ENCODE measurements around the gene PARL.
"Not testable (repeated sequence)": the region's sequence is repeated elsewhere in the genome, so short reads cannot be mapped to it uniquely, and the experiment has no call there.

The PARL gene

DNA sequence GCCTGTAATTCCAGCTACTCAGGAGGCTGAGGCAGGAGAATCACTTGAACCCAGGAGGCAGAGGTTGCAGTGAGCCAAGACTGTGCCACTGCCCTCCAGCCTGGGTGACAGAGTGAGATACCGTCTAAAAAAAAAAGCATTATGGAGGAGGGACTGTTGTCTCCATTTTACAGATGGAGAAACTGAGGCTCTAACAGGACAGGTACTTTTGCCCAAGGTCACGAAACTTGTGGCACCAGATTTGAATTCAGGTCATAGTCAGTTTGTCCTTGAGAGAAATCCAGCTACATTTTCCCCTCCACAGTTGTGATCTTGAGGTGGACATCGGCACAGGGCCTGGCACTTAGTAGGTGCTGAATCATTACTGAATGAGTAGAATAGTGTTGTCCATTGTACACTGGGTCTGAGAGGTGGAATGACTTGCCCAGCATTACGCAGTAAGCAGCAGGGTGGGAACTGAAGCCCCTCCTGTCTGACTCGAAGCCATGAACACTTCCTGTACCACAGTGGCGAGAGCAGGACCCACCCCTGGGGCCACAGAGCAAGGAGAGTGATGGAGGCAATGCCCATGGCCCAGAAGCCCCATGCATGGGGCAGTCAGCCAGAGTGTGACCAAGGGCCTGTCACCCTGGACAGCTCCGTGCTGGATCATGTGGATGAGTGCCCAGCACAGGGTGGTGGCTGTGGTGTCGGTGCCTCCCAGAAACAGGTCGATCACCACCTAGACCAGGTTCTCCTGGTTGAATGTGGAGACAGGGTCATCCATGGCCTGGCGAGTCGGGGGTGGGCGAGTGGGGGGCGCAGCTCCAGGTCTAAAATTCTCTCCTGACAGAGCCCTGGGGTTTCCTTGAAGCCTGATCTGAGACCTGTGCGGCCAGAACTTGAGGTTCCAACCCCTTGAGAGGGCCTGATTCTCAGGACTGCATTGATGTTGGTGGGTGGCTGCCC is 20.4 kb upstream of the PARL start:
- no peak for DNase-seq (ENCODE audit: low read depth, low spot score)

DNA sequence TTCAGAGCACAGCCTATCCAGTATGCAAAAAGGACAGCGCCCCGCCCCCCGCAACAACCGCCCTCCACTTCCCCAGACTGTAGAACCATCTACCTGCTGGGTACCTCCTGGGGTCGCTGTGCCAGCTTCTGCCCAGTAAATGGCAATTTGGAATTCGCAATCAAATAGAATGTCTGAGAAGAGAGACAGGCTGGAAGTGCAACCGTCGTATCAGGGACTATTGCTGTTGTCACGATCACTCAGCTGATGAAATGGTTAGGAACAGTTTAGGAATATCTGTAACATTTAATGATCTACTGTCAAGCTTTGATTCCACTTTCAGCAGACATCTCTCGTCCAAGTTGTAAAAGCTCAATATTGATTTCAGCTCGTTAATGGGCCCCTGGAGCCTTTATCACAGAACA is 13.3 kb upstream of the PARL start:
- DNase-seq (ENCODE audit: low read depth, low spot score), result no peak

DNA sequence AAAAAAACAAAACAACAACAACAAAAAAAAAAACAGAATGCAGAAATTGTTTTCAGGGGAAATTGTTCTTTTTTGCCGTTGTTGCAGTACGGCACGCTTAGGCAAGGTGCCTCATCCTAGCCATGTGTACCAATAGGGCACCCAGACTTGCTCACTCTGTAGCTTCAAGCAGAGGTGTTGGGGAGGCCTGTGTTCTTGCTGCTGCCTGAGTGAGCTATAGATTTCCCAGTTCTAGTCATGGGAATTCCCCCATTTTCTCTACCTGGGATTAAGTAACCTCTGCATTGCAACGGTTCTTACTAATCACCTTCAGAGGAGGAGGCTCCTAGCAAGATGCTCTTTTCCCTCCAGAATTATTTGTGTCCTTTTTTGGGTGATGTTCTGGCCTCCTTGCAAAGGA is 12.9 kb upstream of the PARL start:
- DNase-seq (ENCODE audit: low read depth, low spot score), result no peak

DNA sequence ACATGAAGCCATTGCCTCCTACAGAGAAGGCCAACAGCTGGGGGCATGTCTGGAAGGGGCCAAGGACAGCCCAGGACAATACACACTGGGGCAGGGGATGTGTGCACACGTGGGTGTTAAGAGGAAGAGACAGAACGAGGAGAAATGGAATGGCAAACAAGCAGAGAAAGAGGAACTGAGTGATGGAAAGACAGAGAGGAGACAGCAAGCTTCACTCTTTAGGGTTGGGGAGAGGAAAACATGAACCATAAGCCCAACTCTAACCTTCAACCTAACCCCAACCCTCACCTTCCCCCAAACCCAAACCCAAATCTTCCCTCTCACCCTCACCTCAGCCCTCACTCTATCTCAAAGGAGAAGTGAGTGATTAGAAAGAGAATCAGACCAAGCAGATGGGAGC is 11.9 kb upstream of the PARL start:
- DNase-seq (ENCODE audit: low read depth, low spot score), result no peak

DNA sequence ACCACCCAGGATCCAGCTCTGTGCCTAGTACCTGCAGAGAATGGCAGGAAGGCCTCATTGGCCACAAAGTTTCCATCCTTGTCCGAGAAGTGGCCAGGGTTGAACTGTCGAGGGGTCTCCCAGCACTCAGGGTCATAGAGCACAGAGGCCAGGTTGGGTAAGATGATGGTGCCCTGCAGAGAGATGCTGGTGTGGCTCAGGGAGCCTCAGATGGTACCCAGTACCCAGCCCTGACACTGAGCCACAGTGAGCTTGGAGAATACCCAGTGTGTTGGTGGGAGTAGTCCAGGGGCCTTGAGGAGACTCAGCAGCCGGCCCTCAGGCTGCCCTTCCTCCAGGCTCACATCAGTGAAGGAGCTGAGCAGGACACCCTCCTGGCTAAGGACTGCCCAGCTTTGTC is 11.5 kb upstream of the PARL start:
- no peak for DNase-seq (ENCODE audit: low read depth, low spot score)

DNA sequence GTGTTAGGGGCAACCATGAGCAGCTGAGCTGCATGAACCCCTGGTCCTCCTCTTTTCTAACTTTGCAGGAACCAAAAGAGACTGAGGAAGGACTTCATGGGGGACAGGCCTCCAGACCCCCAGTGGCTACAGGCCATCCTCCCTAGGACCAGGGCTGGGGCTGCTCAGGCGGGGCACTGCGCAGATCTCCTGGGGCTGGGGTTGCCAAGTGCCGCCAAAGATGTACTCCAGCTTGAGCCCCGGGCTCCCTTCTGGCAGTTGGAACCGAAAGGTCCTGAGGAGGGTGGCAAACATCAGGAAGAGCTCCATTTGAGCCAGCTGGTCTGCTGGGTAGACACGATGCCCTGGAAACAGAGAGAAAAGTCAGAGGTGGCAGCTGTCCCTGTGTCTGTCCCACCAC is 11.1 kb upstream of the PARL start:
- DNase-seq (ENCODE audit: low read depth, low spot score), result no peak

DNA sequence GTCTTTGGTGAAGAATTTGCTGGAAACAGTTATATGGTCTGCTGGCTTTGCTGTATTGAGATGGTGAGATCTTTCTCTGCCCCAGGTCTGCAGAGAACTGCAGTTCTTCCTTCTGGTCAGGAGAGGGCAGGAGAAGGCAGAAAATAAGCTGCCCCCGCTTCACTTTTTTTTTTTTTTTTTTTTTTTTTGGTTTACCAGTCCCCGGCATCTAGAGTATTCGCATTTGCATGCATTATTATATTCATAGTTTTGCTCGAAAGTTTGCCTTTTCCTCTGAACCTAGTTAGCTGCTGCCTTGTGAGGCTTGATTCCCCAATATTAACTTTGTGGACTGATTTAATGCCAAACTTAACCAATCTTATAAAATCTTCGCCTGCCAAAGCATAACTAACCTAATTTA is 10.6 kb upstream of the PARL start:
- peak; percentile 58 for DNase-seq (ENCODE audit: low read depth, low spot score)

DNA sequence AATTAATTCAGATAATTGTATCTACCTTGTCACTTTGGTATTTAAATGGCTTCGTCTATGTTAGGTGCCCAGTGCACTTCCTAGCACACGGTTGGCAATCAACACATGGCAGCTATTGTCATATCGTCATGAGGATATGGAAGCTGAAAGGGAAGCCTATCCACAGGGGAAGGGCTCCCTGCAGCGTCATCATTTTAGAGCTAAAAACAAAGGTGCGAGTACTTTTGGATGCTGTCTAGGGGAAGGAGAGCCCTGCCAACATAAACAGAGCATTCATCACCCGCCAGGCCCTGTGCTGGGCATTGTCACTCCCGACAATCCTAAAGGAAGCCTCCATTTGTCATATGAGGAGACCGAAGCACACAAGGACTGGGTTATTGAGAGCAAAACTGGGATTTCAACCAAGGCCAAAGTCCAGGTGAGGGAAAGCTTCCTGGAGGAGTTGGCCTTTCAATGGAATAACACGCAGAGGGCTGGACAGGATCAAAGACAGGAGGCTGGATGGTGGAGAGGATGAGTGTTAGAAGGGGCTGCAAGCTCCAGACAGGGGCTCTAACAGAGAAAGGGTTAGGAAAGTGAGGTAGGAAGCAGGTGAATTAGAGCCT is 8.0 kb upstream of the PARL start:
- DNase-seq (ENCODE audit: low read depth, low spot score), result no peak

DNA sequence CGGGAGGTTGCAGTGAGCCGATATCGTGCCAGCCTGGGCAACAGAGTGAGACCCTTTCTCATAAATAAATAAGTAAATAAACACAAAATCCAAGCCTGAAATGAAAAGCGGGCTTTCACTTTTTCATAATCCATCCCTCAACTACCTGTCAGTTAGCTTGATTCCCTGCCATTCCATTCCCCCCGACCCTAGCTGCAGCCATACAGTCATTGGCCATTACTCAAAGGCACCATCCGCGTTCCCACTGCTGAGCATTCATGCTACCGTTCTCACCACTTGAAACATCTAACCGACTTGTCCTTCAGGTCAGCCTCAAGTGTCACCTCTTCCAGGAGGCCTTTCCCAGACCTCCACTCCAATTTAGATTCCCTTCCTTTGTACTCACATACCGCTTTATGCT is 1.1 kb upstream of the PARL start:
- no peak for DNase-seq (ENCODE audit: low read depth, low spot score)

DNA sequence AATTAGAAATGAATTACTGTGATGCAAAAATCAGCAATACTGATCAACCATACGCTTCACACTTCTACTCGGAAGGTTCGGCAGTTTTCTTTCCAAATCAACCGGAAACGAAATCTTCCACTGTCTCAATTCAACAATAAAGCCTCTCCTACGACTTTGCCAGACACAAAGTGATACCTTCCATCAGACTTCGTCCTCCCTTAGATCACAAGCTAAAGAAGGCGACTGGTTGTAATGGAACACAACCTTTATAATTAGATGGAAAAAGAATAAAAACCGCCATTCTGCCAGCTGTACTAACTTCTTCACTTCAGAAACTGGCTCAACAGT is 618 bp downstream of the PARL start:
- no peak for DNase-seq (ENCODE audit: low read depth, low spot score)

DNA sequence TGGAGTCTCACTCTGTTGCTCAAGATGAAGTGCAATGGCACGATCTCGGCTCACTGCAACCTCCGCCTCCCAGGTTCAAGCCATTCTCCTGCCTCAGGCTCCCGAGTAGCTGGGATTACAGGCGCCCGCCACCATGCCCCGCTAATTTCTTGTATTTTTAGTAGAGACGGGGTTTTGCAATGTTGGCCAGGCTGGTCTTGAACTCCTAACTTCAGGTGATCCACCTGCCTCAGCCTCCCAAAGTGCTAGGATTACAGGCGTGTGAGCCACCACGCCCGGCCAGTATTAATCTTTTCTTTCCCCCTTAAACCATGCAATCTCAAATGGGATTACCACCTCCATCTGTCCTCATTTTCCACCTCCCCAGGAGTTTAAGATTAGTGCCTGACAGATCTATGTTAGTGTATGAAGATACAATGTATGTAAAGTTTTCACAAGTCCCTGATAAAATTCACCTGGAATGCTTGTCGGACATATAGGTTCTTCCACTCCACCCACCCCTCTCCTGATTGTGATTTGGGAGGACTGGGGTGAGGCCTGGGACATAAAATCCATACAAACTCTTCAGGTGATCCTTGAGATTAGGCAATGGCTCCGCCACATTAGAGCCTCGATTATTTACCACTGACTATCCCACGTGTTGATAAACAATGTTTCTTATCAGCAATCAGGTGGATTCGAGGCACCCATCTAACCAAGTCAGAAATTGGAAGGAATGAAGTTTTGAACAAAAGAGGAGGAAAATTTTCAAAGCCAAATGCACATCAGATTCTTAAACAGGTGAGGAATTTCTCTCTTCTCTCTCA is 1.2 kb downstream of the PARL start:
- DNase-seq (ENCODE audit: low read depth, low spot score), result no peak

DNA sequence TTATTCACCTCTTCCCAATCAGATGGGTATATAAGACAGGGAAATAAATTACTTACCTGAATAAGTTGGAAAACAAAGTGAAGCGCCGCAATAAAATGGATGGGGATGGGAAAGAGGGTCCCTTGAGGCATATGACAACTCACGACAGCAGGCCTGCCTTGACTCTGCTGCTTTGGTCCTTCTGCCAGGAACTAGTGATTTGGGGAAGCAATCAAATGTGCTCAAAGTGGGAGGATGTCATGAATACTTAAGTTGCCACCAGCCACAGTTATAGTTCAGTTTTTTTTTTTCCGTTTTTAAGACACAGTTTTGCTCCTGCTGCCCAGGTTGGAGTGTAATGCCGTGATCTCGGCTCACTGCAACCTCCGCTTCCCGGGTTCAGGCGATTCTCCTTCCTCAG is 4.6 kb downstream of the PARL start:
- DNase-seq (ENCODE audit: low read depth, low spot score), result no peak

DNA sequence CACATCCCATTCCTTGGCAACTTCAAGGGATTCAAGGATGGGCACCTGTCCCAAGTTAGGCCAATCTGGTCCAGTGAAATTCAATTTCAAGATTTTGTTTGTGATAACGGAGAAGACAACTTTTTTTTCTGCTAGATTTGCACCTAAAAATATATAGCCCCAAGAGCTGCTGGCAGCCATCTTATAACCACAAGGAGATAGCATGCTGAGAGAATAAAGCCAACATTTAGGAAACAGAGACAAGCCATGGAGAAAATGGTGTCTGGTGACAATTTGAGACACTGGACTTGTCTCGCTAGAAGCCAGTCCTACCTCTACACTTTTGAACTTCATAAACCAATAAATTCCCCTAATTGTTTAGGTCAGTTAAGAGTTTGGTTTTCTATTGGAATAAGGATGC is 5.4 kb downstream of the PARL start:
- DNase-seq (ENCODE audit: low read depth, low spot score), result no peak

DNA sequence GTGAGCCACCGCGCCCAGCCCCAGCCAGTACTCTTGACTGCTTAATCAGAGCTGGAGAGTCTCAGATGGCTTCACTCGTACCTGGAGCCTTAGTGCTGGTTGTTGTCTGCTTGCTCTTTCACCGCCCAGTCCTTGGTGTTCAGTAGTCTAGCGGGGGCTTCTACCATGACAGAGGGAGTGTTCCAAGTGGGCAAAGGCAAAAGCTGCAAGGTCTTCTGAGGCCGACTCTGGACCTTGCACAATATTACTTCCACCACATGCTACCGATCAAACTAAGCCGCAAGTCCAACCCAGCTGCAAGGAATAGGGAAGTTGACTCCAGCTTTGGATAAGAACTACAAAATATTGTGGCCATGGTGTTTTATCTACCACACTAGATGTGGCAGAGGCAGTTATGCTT is 6.6 kb downstream of the PARL start:
- DNase-seq (ENCODE audit: low read depth, low spot score), result no peak

DNA sequence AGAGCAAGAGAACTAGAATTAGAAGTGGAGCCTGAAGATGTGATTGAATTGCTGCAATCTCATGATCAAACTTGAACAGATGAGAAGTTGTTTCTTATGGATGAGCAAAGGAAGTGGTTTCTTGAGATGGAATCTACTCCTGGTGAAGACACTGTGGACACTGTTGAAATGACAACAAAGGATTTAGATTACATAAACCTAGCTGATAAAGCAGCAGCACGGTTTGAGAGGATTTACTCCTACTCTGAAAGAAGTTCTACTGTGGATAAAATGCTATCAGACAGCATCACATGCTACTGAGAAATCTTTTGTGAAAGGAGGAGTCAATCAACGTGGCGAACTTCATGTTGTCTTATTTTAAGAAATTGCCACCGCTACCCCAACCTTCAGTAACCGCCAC is 7.5 kb downstream of the PARL start:
- not testable (repeated sequence) for DNase-seq (ENCODE audit: low read depth, low spot score)

DNA sequence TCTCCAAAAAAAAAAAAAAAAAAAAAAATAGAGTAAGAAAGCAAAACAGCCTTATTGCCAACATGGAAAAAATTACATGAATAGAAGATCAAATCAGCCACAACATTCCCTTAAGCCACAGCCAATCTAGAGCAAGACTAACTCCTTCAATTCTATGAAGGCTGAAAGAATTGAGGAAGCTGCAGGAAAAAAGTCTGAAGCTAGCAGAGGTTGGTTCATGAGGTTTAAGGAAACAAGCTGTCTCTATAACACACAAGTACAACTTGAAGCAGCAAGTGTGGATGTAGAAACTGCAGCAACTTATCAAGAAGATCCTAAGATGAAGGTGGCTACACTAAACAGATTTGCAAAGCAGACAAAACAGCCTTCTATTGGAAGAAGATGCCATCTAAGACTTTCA is 9.3 kb downstream of the PARL start:
- no peak for DNase-seq (ENCODE audit: low read depth, low spot score)

DNA sequence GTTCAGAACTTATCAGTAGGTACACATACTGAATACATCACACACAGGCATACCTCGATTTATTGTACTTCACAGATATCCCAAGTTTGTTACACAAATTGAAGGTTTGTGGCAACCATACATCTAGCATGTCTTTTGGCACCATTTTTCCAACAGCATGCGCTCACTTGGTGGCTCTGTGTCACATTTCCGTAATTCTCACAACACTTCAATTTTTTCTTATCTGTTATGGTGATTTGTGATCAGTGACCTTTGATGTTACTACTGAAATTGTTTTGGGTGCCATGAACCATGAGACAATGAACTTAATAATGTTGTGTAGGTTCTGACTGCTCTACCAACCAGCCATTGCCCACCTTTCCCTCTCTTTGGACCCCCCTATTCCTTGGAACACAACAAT is 10.8 kb downstream of the PARL start:
- DNase-seq (ENCODE audit: low read depth, low spot score), result no peak

DNA sequence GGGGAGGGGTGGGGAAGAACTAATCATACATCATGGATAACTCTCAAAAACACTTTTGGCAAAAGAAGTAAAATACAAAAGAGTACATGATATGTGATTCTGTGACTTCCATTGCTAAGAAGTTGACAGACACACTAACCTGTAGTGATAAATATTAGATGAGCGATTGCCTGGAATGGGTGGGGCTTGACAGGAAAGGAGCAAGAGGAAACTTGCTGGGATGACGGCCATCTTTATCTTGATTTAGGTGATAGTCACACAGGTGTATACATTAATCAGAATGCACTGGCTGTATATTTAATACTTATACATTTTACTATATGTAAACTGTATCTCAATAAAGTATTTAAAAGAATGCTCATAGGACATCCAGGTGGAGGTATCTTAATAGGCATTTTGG is 13.1 kb downstream of the PARL start:
- DNase-seq (ENCODE audit: low read depth, low spot score), result no peak

DNA sequence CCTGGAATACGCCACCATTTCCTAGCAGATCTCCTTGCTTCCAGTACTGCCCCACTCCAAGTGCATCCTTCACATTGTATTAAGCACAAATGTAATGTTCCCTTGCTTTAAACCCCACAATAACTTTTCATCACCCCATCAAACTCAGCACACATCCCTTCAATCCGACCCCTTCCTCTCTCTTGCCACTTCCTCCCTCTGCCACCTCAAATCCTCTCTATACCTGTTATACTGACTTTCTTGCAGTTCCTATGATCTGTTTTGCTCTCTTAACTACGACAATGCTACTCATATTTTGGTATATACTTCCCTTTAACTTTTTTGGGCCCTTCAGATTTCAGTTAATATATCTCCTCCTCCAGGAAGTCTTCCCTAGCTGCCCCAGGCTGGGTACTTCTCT is 14.1 kb downstream of the PARL start:
- no peak for DNase-seq (ENCODE audit: low read depth, low spot score)

DNA sequence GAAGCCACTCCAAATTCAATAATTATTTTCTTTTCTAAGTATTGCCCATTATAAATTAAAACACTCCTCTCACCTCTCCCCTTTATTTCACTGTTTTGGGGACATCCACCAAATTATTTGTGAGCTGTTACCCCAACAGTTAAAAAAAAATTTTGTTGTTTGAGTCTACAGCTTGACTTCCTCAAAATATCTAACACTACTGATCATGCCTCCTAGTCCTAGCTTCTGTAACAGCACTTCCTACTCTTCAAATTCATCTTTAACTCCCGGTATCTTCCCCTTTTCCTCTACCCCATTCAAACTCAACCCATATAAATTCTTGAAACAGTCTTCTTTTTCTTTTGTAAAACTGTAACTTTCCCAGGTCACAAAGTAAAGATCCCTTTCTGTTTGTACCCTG is 15.9 kb downstream of the PARL start:
- DNase-seq (ENCODE audit: low read depth, low spot score), result no peak

DNA sequence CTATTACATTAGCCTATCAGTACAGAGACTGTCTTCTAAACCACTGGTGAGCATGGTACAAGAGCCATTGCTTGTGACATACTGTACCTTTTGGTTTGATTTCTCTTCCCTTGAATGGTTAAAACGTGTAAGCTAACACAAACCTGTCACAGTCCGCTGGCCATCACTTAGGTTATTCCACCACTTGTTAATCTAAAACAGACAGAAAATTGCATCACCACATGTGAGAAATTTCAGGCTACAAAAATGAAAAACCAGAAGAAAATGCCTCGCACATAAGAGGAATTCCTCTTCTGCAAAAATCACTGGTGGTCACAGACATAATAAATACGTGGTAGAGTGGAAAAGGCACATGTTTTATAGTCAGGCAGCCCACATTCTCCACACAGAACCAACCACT is 22.1 kb downstream of the PARL start:
- DNase-seq (ENCODE audit: low read depth, low spot score), result no peak

DNA sequence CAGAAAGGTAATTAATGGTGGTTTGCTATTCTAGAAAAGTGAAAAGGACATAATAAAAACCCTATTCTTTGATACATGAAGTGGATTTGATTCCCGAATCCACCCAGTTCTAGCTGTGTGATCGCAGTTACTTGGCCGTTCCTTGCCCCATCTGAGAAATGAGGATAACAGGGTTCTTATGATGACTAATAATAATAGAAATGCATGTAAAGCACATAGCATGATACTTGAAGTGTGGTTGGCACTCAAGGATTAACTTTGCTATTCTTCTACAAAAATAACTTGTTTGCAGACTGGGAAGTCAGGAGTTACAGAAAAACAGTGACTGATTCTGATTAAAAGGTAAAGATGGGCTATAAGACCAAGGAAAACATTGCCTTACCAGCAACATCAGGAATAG is 26.8 kb downstream of the PARL start:
- no peak for DNase-seq (ENCODE audit: low read depth, low spot score)

Measured in ELF-1 (cell line).